ENCODE measurements around the gene CDH4.

The CDH4 gene

GRCh38 chr20:61570646-61571195 is 318.7 kb downstream of the CDH4 start:
- no peak for DNase-seq

- DNase-seq: no peak
Measured at GRCh38 chr20:61571221-61571620, 319.2 kb downstream of the CDH4 start.

GRCh38 chr20:61571916-61572711 is 320.1 kb downstream of the CDH4 start:
- DNase-seq: no peak

GRCh38 chr20:61572789-61573188 is 320.7 kb downstream of the CDH4 start:
- DNase-seq: no peak

GRCh38 chr20:61573415-61574305 is 321.6 kb downstream of the CDH4 start:
- DNase-seq: no peak

- no peak for DNase-seq
Measured at GRCh38 chr20:61575151-61575937, 323.3 kb downstream of the CDH4 start.

- DNase-seq: no peak
Measured at GRCh38 chr20:61576372-61576771, 324.3 kb downstream of the CDH4 start.

- no peak for DNase-seq
Measured at GRCh38 chr20:61577065-61577464, 325.0 kb downstream of the CDH4 start.

- DNase-seq: no peak
Measured at GRCh38 chr20:61579908-61580307, 327.8 kb downstream of the CDH4 start.

- no peak for DNase-seq
Measured at GRCh38 chr20:61580958-61581824, 329.1 kb downstream of the CDH4 start.

GRCh38 chr20:61581825-61582188 is 329.7 kb downstream of the CDH4 start:
- no peak for DNase-seq

GRCh38 chr20:61582196-61582923 is 330.3 kb downstream of the CDH4 start:
- DNase-seq: no peak

GRCh38 chr20:61583356-61583755 is 331.3 kb downstream of the CDH4 start:
- DNase-seq: no peak

GRCh38 chr20:61584851-61585250 is 332.8 kb downstream of the CDH4 start:
- DNase-seq: no peak

GRCh38 chr20:61585764-61586163 is 333.7 kb downstream of the CDH4 start:
- no peak for DNase-seq

GRCh38 chr20:61587036-61587435 is 335.0 kb downstream of the CDH4 start:
- DNase-seq: no peak

GRCh38 chr20:61587681-61588289 is 335.7 kb downstream of the CDH4 start:
- no peak for DNase-seq

- no peak for DNase-seq
Measured at GRCh38 chr20:61588411-61589385, 336.6 kb downstream of the CDH4 start.

GRCh38 chr20:61590236-61590635 is 338.2 kb downstream of the CDH4 start:
- no peak for DNase-seq

- no peak for DNase-seq
Measured at GRCh38 chr20:61593516-61593915, 341.5 kb downstream of the CDH4 start.
